Astrocyte (in vitro differentiated cells and primary cell): ENCODE data around the gene SRC. TPM values are rescaled to one million over a fixed set of nuclear protein-coding genes. Genes with fewer than 3 reads are reported as not detected.

Source experiments
- DNase-seq: peaks from one replicate; pipeline ENCODE4 v3.0.0-alpha.2; 2010; ENCODE audit warnings: low read depth
- FAIRE-seq: peaks from 2 replicates; lab custom pipeline; 2011; peaks lifted over from hg19 to GRCh38; lab: Jason Lieb, UNC
- H2AFZ ChIP-seq: 2 replicates; pipeline ENCODE4 v1.6.0; 2012; ENCODE audit warnings: low read depth, low read length, inconsistent platforms
- H3K27ac ChIP-seq: 2 replicates; pipeline ENCODE4 v1.5.1; 2011; ENCODE audit warnings: low read depth, low read length, inconsistent platforms
- H3K27me3 ChIP-seq: 2 replicates; pipeline ENCODE4 v1.6.0; 2011; ENCODE audit warnings: low read length, inconsistent platforms; ENCODE audit not compliant: insufficient read depth
- H3K36me3 ChIP-seq: 2 replicates; pipeline ENCODE4 v1.5.1; 2011; ENCODE audit warnings: low read length, inconsistent platforms; ENCODE audit not compliant: insufficient read depth
- H3K4me1 ChIP-seq: 2 replicates; pipeline ENCODE4 v1.5.1; 2011; ENCODE audit warnings: low read length, inconsistent platforms; ENCODE audit not compliant: insufficient read depth
- H3K4me2 ChIP-seq: 2 replicates; pipeline ENCODE4 v1.6.0; 2012; ENCODE audit warnings: low read length, inconsistent platforms
- H3K4me3 ChIP-seq: 2 replicates; pipeline ENCODE4 v1.5.1; 2011; ENCODE audit warnings: low read depth, mild to moderate bottlenecking, low read length, inconsistent platforms; ENCODE audit not compliant: insufficient read depth
- H3K79me2 ChIP-seq: 2 replicates; pipeline ENCODE4 v1.6.0; 2012; ENCODE audit warnings: mild to moderate bottlenecking, low read length, inconsistent platforms; ENCODE audit not compliant: insufficient read depth
- H3K9ac ChIP-seq: 2 replicates; pipeline ENCODE4 v1.6.0; 2012; ENCODE audit warnings: mild to moderate bottlenecking, low read length, inconsistent platforms
- H3K9me3 ChIP-seq: 2 replicates; pipeline ENCODE4 v1.5.1; 2012; ENCODE audit warnings: low read depth, mild to moderate bottlenecking, low read length, inconsistent platforms; ENCODE audit not compliant: insufficient read depth
- H4K20me1 ChIP-seq: 2 replicates; pipeline ENCODE4 v1.6.0; 2012; ENCODE audit warnings: low read length, inconsistent platforms; ENCODE audit not compliant: insufficient read depth
- H3K27ac Mint-ChIP-seq: one replicate; pipeline ENCODE4 v1.8.0; 2021; ENCODE audit warnings: mild to moderate bottlenecking, mixed read lengths; ENCODE audit not compliant: unreplicated experiment
- H3K27me3 Mint-ChIP-seq: one replicate; pipeline ENCODE4 v1.8.0; 2021; ENCODE audit warnings: low read depth, mixed read lengths; ENCODE audit not compliant: unreplicated experiment
- H3K36me3 Mint-ChIP-seq: one replicate; pipeline ENCODE4 v1.8.0; 2021; ENCODE audit warnings: low read depth, mixed read lengths; ENCODE audit not compliant: unreplicated experiment
- H3K4me1 Mint-ChIP-seq: one replicate; pipeline ENCODE4 v1.8.0; 2021; ENCODE audit warnings: low read depth, mixed read lengths; ENCODE audit not compliant: unreplicated experiment
- H3K4me3 Mint-ChIP-seq: one replicate; pipeline ENCODE4 v1.8.0; 2021; ENCODE audit warnings: mild to moderate bottlenecking, moderate library complexity, mixed read lengths; ENCODE audit not compliant: unreplicated experiment
- H3K9me3 Mint-ChIP-seq: one replicate; pipeline ENCODE4 v1.8.0; 2021; ENCODE audit warnings: mild to moderate bottlenecking, mixed read lengths; ENCODE audit not compliant: unreplicated experiment
- EZH2 ChIP-seq: IDR thresholded peaks from 2 replicates; pipeline ENCODE4 v1.6.1; 2012; ENCODE audit warnings: mild to moderate bottlenecking, low read length, inconsistent platforms; ENCODE audit not compliant: insufficient read depth
- total RNA-seq: library from RNA; stranded (reverse); gene quantifications from 2 replicates; pipeline ENCODE4 v1.2.1, GENCODE V29; 2021
- TF ChIP-seq, protein P1 (sequence below): IDR thresholded peaks from 2 replicates; pipeline ENCODE4 v1.5.1; 2011; ENCODE audit warnings: low read depth, mild to moderate bottlenecking, inconsistent platforms, low read length, moderate library complexity; ENCODE audit not compliant: insufficient read depth

SRC gene
- total RNA-seq, 1 donor from 2014 or later: 33.4 TPM

DNA sequence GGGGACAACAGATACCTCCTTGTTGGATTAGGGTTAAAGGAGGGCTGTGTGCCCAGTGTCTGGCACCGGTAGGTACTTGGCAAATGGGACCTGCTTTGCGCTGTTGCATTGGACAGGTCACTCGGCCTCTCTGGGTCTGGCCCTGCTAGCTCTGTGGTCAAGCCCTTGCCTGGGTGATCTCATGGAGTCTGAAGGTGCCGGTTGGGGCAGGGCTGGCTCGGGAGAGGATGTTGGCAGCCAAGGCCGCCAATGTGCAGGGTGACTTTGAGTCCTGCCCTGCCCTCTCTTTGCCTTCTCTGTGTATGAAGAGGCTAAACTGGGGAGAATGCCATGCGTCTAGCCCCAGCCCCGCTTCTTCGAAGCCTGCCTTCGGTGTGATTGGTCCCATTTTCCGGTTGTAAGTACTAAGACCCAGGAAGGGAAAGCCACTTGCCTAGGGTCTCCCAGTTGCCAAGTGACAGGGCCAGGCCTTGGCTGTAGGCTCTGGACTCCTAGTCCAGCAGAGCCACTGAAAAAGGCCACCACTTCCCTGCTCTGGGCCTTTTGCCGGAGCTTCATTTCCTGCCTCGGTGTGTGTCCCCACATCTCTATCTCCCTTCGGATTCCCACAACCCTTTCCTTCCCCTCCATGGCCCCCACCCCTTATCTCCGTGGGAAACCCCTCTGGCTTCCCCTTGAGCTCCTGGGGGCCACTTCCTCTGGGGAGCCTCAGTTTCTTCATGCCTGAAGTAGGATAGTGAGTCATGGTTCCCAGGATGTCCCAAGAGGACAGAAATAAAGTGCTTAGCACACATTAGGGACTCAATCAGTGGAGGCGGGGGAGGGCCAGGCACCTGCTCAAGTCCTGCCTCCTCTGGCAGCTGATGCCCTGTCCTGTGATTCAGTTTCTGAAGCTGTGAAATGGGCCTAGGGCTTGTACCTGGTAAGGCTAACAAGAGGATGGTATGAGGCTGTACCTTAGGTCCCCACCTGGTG, 3.9 kb downstream of the SRC start:
- H3K4me1 Mint-ChIP-seq: peaks cover 21% of the 10 kb centered on the region
- no peak overlapping the region for H3K27ac ChIP-seq
- H3K79me2 ChIP-seq: peaks cover 84% of the 10 kb centered on the region
- H3K4me3 Mint-ChIP-seq: no peak overlapping the region
- H3K4me3 ChIP-seq: no peak overlapping the region
- H4K20me1 ChIP-seq: peaks cover 81% of the 10 kb centered on the region
- DNase-seq (no peak), FAIRE-seq (no peak)
- TF ChIP-seq, protein P1, sequence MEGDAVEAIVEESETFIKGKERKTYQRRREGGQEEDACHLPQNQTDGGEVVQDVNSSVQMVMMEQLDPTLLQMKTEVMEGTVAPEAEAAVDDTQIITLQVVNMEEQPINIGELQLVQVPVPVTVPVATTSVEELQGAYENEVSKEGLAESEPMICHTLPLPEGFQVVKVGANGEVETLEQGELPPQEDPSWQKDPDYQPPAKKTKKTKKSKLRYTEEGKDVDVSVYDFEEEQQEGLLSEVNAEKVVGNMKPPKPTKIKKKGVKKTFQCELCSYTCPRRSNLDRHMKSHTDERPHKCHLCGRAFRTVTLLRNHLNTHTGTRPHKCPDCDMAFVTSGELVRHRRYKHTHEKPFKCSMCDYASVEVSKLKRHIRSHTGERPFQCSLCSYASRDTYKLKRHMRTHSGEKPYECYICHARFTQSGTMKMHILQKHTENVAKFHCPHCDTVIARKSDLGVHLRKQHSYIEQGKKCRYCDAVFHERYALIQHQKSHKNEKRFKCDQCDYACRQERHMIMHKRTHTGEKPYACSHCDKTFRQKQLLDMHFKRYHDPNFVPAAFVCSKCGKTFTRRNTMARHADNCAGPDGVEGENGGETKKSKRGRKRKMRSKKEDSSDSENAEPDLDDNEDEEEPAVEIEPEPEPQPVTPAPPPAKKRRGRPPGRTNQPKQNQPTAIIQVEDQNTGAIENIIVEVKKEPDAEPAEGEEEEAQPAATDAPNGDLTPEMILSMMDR: no peak
- no peak for TF ChIP-seq EZH2
- H3K27me3 ChIP-seq: no peaks in the 10 kb centered on the region
- peaks cover 18% of the 10 kb centered on the region for H3K4me1 ChIP-seq
- H3K9ac ChIP-seq: no peak overlapping the region
- H3K27ac Mint-ChIP-seq: no peak overlapping the region
- no peak overlapping the region for H2AFZ ChIP-seq
- H3K9me3 ChIP-seq: no peaks in the 10 kb centered on the region
- no peak overlapping the region for H3K4me2 ChIP-seq
- H3K27me3 Mint-ChIP-seq: no peaks in the 10 kb centered on the region
- H3K36me3 ChIP-seq: no peaks in the 10 kb centered on the region
- H3K36me3 Mint-ChIP-seq: peaks cover 19% of the 10 kb centered on the region
- no peaks in the 10 kb centered on the region for H3K9me3 Mint-ChIP-seq

DNA sequence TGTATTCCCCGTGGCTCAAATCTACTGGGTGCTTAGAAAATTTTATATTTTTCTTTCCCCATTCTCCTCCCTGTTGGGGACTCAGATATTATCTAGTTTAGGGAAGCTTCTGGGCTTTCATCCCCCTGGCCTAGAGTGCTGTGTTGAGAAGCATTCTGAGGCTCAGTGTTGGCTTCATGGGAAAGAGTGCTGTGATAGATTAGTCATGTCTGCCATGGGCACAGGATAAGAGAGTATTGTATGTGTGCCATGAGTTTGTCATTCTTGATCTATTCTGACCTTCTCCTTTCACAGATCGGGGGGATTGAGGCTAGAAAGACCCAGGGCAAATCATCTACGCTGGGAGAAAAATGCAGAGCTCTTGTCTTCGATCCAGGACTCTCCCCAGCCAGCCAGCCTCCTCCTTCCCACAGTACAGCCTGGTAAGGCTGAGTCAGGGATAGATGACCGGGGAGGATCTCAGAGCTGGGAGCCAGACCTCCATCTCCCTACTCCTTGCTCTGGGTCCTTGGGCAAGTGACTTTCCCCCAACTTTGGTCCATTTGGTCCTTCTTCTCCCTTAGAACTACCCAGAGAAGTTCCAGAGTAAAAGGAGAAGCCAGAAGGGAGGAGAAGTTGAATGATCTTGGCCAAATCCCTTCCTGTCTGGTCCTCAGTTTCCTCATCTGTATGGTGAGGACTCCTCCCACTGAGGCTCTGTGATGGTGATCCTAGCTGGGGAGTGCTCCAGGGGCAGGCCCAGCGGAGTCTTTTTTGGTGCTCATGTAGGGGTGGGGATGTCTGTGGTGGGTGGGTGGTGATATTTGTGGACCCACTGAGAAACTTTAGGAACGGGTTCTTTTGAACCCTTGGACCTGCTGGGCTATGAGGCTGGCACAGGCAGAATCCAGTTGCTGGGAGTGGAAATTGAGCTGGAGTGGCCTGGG, 5.0 kb downstream of the SRC start:
- H3K4me1 ChIP-seq: peaks cover 18% of the 10 kb centered on the region
- H3K27ac Mint-ChIP-seq: peak overlapping the region; percentile 34
- DNase-seq: no peak
- no peak overlapping the region for H3K9ac ChIP-seq
- peaks cover 92% of the 10 kb centered on the region for H4K20me1 ChIP-seq
- no peak for TF ChIP-seq EZH2
- TF ChIP-seq, protein P1: no peak
- peaks cover 93% of the 10 kb centered on the region for H3K79me2 ChIP-seq
- H3K36me3 ChIP-seq: no peaks in the 10 kb centered on the region
- no peaks in the 10 kb centered on the region for H3K27me3 Mint-ChIP-seq
- FAIRE-seq: no peak
- no peak overlapping the region for H3K4me2 ChIP-seq
- H3K9me3 ChIP-seq: no peaks in the 10 kb centered on the region
- peaks cover 22% of the 10 kb centered on the region for H3K36me3 Mint-ChIP-seq
- H3K4me3 Mint-ChIP-seq: no peak overlapping the region
- H3K4me1 Mint-ChIP-seq: peaks cover 23% of the 10 kb centered on the region
- no peak overlapping the region for H3K4me3 ChIP-seq
- no peaks in the 10 kb centered on the region for H3K9me3 Mint-ChIP-seq
- no peak overlapping the region for H2AFZ ChIP-seq
- H3K27me3 ChIP-seq: no peaks in the 10 kb centered on the region
- no peak overlapping the region for H3K27ac ChIP-seq
